ENCODE measurements around the gene PTPRU.

The PTPRU gene

GRCh38 chr1:29356663-29357062 is 120.3 kb downstream of the PTPRU start:
- Mint-ChIP-seq H3K9me3 (no peaks in the 10 kb centered on the region), H3K27ac (ENCODE audit: low read depth) (no peak overlapping the region), H3K4me3 (no peak overlapping the region), H3K27me3 (peaks cover 82% of the 10 kb centered on the region), H3K4me1 (no peaks in the 10 kb centered on the region), H3K36me3 (ENCODE audit: insufficient read depth) (no peaks in the 10 kb centered on the region)
- ATAC-seq (replicated peaks; ENCODE audit: extremely low read depth, poor library complexity, severe bottlenecking) = no peak
- DNase-seq (ENCODE audit: low spot score in 2 of 2) = no peak

- peaks cover 78% of the 10 kb centered on the region for H3K27me3 Mint-ChIP-seq
- H3K36me3 Mint-ChIP-seq (ENCODE audit: insufficient read depth) = no peaks in the 10 kb centered on the region
- H3K9me3 Mint-ChIP-seq = no peaks in the 10 kb centered on the region
- no peaks in the 10 kb centered on the region for H3K4me1 Mint-ChIP-seq
- DNase-seq (ENCODE audit: low spot score in 2 of 2) = no peak
- no peak overlapping the region for H3K4me3 Mint-ChIP-seq
- no peak for ATAC-seq (replicated peaks; ENCODE audit: extremely low read depth, poor library complexity, severe bottlenecking)
- H3K27ac Mint-ChIP-seq (ENCODE audit: low read depth) = no peak overlapping the region
Observed at GRCh38 chr1:29357452-29357851, 121.1 kb downstream of the PTPRU start.

- no peak overlapping the region for H3K27ac Mint-ChIP-seq (ENCODE audit: low read depth)
- no peaks in the 10 kb centered on the region for H3K4me1 Mint-ChIP-seq
- no peaks in the 10 kb centered on the region for H3K36me3 Mint-ChIP-seq (ENCODE audit: insufficient read depth)
- no peak overlapping the region for H3K4me3 Mint-ChIP-seq
- no peaks in the 10 kb centered on the region for H3K9me3 Mint-ChIP-seq
- no peak for DNase-seq (ENCODE audit: low spot score in 2 of 2)
- peaks cover 78% of the 10 kb centered on the region for H3K27me3 Mint-ChIP-seq
- no peak for ATAC-seq (replicated peaks; ENCODE audit: extremely low read depth, poor library complexity, severe bottlenecking)
Observed at GRCh38 chr1:29358183-29358582, 121.9 kb downstream of the PTPRU start.

DNA sequence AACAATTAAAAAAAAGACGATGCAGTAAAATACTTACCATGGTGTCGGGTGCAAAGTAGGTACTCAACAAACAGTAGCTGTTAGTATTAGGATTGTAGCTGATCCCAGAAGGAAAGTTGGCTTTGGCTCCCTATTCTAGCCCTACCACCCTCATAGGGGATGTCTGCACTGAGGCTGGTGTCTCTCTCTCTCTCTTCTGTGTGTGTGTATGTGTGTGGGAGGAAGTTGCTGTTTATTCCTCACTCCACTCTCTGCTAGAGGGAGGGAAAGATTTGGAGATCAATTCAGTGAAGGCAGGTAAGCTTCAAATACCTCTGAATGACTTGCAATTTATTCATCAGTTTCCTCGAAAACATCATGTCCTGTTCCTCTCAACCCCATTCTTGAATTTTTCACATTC is 124.4 kb downstream of the PTPRU start:
- DNase-seq (ENCODE audit: low spot score in 2 of 2) = no peak
- Mint-ChIP-seq H3K4me3 (no peak overlapping the region), H3K9me3 (no peaks in the 10 kb centered on the region), H3K27ac (ENCODE audit: low read depth) (no peak overlapping the region), H3K27me3 (peaks cover 79% of the 10 kb centered on the region), H3K4me1 (no peaks in the 10 kb centered on the region), H3K36me3 (ENCODE audit: insufficient read depth) (peaks cover 2% of the 10 kb centered on the region)
- ATAC-seq (replicated peaks; ENCODE audit: extremely low read depth, poor library complexity, severe bottlenecking) = no peak

GRCh38 chr1:29361686-29362085 is 125.4 kb downstream of the PTPRU start:
- H3K4me1 Mint-ChIP-seq = no peaks in the 10 kb centered on the region
- H3K4me3 Mint-ChIP-seq = no peak overlapping the region
- peaks cover 2% of the 10 kb centered on the region for H3K36me3 Mint-ChIP-seq (ENCODE audit: insufficient read depth)
- ATAC-seq (replicated peaks; ENCODE audit: extremely low read depth, poor library complexity, severe bottlenecking) (no peak), DNase-seq (ENCODE audit: low spot score in 2 of 2) (no peak)
- no peak overlapping the region for H3K27ac Mint-ChIP-seq (ENCODE audit: low read depth)
- H3K27me3 Mint-ChIP-seq = peaks cover 81% of the 10 kb centered on the region
- H3K9me3 Mint-ChIP-seq = no peaks in the 10 kb centered on the region

DNA sequence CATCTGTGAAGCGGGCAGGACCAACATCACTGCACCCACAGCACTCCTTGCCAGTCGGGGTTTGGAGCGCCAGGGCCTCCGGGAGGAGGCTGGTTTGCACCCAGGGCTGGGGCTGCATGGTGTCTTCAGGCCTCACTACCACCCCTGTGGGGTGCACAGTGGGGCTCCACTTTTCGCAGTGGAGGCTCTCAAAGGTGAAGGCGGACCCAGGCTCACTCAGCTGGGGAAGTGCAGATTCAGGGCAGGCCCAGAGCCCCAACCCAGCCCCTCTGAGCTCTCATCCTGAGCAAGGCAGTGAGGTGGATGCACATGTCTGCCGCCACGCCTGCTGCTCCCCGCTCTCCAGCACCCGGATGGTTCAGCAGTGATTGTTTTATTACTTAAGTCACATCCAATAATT is 125.8 kb downstream of the PTPRU start:
- peaks cover 81% of the 10 kb centered on the region for H3K27me3 Mint-ChIP-seq
- H3K27ac Mint-ChIP-seq (ENCODE audit: low read depth) = no peak overlapping the region
- no peaks in the 10 kb centered on the region for H3K4me1 Mint-ChIP-seq
- H3K9me3 Mint-ChIP-seq = no peaks in the 10 kb centered on the region
- DNase-seq (ENCODE audit: low spot score in 2 of 2) (no peak), ATAC-seq (replicated peaks; ENCODE audit: extremely low read depth, poor library complexity, severe bottlenecking) (no peak)
- peaks cover 2% of the 10 kb centered on the region for H3K36me3 Mint-ChIP-seq (ENCODE audit: insufficient read depth)
- H3K4me3 Mint-ChIP-seq = no peak overlapping the region

- ATAC-seq (replicated peaks; ENCODE audit: extremely low read depth, poor library complexity, severe bottlenecking) (no peak), DNase-seq (ENCODE audit: low spot score in 2 of 2) (no peak)
- H3K27ac Mint-ChIP-seq (ENCODE audit: low read depth) = no peak overlapping the region
- no peaks in the 10 kb centered on the region for H3K9me3 Mint-ChIP-seq
- no peaks in the 10 kb centered on the region for H3K4me1 Mint-ChIP-seq
- peaks cover 2% of the 10 kb centered on the region for H3K36me3 Mint-ChIP-seq (ENCODE audit: insufficient read depth)
- no peak overlapping the region for H3K4me3 Mint-ChIP-seq
- peaks cover 81% of the 10 kb centered on the region for H3K27me3 Mint-ChIP-seq
Observed at GRCh38 chr1:29362764-29363163, 126.4 kb downstream of the PTPRU start.

DNA sequence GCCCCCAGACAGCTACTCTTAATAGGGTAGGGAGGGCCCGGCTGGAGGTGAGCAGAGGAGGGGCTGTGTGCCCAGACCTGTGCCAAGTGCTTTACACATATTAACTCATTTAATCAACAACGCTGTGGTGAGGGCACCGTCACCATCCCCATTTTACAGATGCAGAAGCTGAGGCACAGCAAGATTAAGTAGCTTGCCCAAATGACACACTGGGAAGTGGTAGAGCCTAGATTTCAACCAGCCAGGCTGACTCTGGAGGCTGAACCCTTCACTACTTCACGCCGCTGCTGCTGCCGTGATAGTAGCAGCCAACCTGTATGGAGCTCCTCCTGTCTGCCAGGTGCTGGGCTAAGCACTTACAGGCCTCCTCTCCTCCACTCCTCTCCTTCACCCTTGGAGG is 127.2 kb downstream of the PTPRU start:
- H3K4me3 Mint-ChIP-seq = no peak overlapping the region
- H3K9me3 Mint-ChIP-seq = no peaks in the 10 kb centered on the region
- no peak for ATAC-seq (replicated peaks; ENCODE audit: extremely low read depth, poor library complexity, severe bottlenecking)

DNA sequence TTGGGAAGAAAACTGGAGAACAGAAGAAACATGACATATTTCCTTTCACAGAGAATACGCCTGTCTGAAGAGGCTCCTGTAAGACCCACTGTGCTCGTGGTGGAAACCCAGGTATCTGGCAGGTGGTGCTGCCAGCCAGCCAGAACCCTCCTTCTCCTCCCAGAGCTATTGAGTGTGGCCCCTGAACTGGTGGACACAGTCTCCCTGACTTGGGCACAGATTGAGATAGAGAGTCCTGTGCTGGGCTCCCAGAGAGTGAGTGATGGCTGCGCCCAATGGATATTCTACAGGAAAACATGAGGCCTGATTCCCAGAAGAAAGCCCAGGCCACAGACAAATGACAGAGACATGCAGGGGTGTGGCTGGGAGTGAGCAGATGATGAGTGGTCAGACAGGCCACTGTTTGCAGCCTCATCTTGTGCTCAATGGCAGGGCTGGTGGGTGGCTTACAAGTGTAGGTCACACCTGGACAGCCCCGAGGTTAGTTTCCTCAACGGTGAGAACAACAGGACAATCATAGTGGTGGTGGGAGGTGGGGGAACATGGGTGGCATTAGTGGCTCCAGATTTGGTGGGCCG is 127.9 kb downstream of the PTPRU start:
- peaks cover 84% of the 10 kb centered on the region for H3K27me3 Mint-ChIP-seq
- H3K4me1 Mint-ChIP-seq = no peaks in the 10 kb centered on the region
- H3K4me3 Mint-ChIP-seq = no peak overlapping the region
- H3K36me3 Mint-ChIP-seq (ENCODE audit: insufficient read depth) = peaks cover 2% of the 10 kb centered on the region
- no peak for DNase-seq (ENCODE audit: low spot score in 2 of 2)
- H3K27ac Mint-ChIP-seq (ENCODE audit: low read depth) = no peak overlapping the region
- ATAC-seq (replicated peaks; ENCODE audit: extremely low read depth, poor library complexity, severe bottlenecking) = no peak
- no peaks in the 10 kb centered on the region for H3K9me3 Mint-ChIP-seq

More for the DNA sequence above, 127.2 kb downstream of the PTPRU start:
- no peak overlapping the region for H3K27ac Mint-ChIP-seq (ENCODE audit: low read depth)
- no peaks in the 10 kb centered on the region for H3K4me1 Mint-ChIP-seq
- peaks cover 2% of the 10 kb centered on the region for H3K36me3 Mint-ChIP-seq (ENCODE audit: insufficient read depth)
- DNase-seq (ENCODE audit: low spot score in 2 of 2) = no peak
- peaks cover 81% of the 10 kb centered on the region for H3K27me3 Mint-ChIP-seq

- Mint-ChIP-seq H3K9me3 (no peaks in the 10 kb centered on the region), H3K4me1 (no peaks in the 10 kb centered on the region), H3K4me3 (no peak overlapping the region), H3K27ac (ENCODE audit: low read depth) (no peak overlapping the region), H3K36me3 (ENCODE audit: insufficient read depth) (peaks cover 2% of the 10 kb centered on the region), H3K27me3 (peaks cover 85% of the 10 kb centered on the region)
- DNase-seq (ENCODE audit: low spot score in 2 of 2) = no peak
- ATAC-seq (replicated peaks; ENCODE audit: extremely low read depth, poor library complexity, severe bottlenecking) = no peak
Observed at GRCh38 chr1:29365906-29366670, 129.8 kb downstream of the PTPRU start.

DNA sequence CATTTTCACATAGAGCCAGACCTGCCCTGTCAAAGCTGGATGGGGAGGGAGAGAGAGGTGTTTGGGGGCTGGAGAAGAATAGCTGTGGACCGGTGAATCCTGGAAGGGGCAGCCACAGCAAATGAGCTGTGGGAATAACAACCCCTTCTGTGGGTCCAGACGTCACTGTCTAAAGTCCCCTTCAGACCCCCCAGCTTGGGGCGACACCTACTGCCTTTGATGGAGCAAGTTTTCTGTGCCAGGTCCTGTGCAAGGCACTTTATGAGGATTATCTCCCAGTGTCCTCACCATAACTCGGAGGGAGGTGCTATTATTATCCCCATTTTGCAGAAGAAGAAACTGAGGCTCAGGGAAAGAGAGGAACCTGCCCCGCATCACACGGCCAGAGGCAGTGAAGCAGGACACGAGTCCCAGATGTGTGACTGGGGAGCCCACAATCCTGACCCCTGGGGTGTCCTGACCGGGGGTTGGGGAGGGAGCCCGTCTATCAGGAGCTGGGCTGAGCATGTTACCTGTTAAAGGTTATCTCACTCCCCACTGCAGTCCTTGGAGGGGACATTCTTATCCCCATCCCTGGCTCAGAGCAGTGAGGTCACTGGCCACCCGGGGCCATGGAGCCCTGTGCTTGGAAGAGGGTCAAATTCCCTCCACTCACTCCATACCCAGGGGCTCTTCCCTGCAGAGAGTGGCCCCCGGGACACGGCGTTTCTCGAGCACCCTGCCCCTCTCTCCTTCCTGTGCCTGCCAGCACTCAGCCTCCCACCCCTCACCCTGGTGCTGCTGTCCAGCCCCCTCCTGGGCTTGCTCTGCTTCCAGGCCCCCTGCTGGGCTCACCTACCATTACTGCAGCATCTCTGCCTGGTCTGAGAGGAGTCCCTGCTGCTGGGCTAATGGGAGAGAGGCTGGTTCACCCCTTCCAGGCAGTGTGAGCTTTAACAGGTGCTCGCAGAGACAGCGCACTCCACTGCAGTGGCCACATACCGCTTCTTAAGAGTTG is 132.9 kb downstream of the PTPRU start:
- H3K4me1 Mint-ChIP-seq = no peaks in the 10 kb centered on the region
- ATAC-seq (replicated peaks; ENCODE audit: extremely low read depth, poor library complexity, severe bottlenecking) (no peak), DNase-seq (ENCODE audit: low spot score in 2 of 2) (no peak)
- H3K27me3 Mint-ChIP-seq = peaks cover 90% of the 10 kb centered on the region
- no peak overlapping the region for H3K4me3 Mint-ChIP-seq
- H3K27ac Mint-ChIP-seq (ENCODE audit: low read depth) = no peak overlapping the region
- H3K36me3 Mint-ChIP-seq (ENCODE audit: insufficient read depth) = peaks cover 2% of the 10 kb centered on the region
- H3K9me3 Mint-ChIP-seq = no peaks in the 10 kb centered on the region

GRCh38 chr1:29370067-29370466 is 133.7 kb downstream of the PTPRU start:
- H3K9me3 Mint-ChIP-seq = no peaks in the 10 kb centered on the region
- peaks cover 2% of the 10 kb centered on the region for H3K36me3 Mint-ChIP-seq (ENCODE audit: insufficient read depth)
- DNase-seq (ENCODE audit: low spot score in 2 of 2) (no peak), ATAC-seq (replicated peaks; ENCODE audit: extremely low read depth, poor library complexity, severe bottlenecking) (no peak)
- H3K4me1 Mint-ChIP-seq = no peaks in the 10 kb centered on the region
- peaks cover 93% of the 10 kb centered on the region for H3K27me3 Mint-ChIP-seq
- no peak overlapping the region for H3K27ac Mint-ChIP-seq (ENCODE audit: low read depth)
- H3K4me3 Mint-ChIP-seq = no peak overlapping the region
